ES-I3 (cell line): ENCODE measurements around the gene TMEM72.

Experiments used
- H3K36me3 ChIP-seq: 2 replicates; pipeline ENCODE4 v1.6.1; 2013; ENCODE audit warnings: mild to moderate bottlenecking, low read length, control low read depth, moderate library complexity; ENCODE audit not compliant: insufficient read depth
- H3K4me1 ChIP-seq: 2 replicates; pipeline ENCODE4 v1.6.1; 2013; ENCODE audit warnings: mild to moderate bottlenecking, control low read depth, low read length; ENCODE audit not compliant: insufficient read depth
- H3K9ac ChIP-seq: 2 replicates; pipeline ENCODE4 v1.6.1; 2013; ENCODE audit warnings: low read depth, mild to moderate bottlenecking, low read length, moderate library complexity
- H3K9me3 ChIP-seq: 2 replicates; pipeline ENCODE4 v1.6.1; 2013; ENCODE audit warnings: mild to moderate bottlenecking, low read length, moderate library complexity; ENCODE audit not compliant: control insufficient read depth, insufficient read depth

TMEM72 gene

GRCh38 chr10:44974082-44974627 is 63.0 kb downstream of the TMEM72 start:
- Histone ChIP-seq H3K4me1 (peaks cover 21% of the 10 kb centered on the region), H3K36me3 (no peaks in the 10 kb centered on the region; the same call in 1 of the 2 replicates), H3K9me3 (no peaks in the 10 kb centered on the region), H3K9ac (peak overlapping the region; percentile 64)

GRCh38 chr10:44974628-44975430 is 63.7 kb downstream of the TMEM72 start:
- Histone ChIP-seq H3K4me1 (peaks cover 28% of the 10 kb centered on the region), H3K36me3 (no peaks in the 10 kb centered on the region; the same call in 1 of the 2 replicates), H3K9me3 (no peaks in the 10 kb centered on the region), H3K9ac (peak overlapping the region; percentile 64)

DNA sequence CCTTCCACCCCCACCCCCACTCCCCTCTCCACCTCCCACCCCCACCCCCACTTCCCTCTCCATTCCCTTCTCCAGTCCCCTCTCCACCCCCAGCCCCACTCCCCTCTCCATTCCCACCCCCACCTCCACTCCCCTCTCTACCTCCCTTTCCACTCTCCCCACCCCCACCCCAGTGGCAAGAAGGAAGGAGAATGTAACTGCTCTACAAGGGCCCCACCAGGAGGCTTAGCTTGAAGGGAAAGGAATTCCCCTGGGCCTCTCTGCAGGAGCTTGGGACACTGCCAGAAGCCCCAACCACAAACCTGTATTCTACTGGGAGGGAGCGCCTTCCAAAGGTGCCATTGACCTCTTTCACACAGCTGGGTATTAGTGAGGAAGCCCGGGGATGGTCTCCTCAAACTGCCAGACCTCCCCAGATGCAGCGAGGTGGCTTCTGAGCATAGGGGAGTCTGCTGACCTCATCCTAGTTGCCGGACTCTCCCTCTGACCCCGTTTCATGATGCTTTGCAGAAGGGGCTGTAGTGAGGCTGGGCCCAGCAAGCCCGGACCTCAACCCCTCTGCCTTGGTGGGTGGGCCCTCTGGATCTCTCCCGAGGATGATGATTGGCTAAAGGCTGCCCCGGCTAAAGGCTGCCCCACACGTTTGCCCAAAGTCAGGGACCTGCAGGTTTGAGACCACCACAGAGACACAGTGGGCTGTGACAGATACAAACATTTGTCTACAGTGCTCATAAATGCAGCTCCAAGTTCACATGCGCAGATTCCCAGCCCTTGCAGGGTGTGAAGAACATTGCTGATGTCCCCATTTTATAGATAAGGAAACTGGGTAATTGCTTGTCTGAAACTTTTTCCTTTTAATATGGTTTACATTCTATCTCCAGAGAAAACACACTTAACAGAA is 64.5 kb downstream of the TMEM72 start:
- H3K9me3 ChIP-seq, result no peaks in the 10 kb centered on the region
- H3K36me3 ChIP-seq, result no peaks in the 10 kb centered on the region; the same call in 1 of the 2 replicates
- peak overlapping the region; percentile 26; the same call in 1 of the 2 replicates for H3K9ac ChIP-seq
- H3K4me1 ChIP-seq, result peaks cover 36% of the 10 kb centered on the region

GRCh38 chr10:44976352-44977198 is 65.4 kb downstream of the TMEM72 start:
- Histone ChIP-seq H3K36me3 (no peaks in the 10 kb centered on the region; the same call in 1 of the 2 replicates), H3K4me1 (peaks cover 41% of the 10 kb centered on the region), H3K9ac (no peak overlapping the region), H3K9me3 (no peaks in the 10 kb centered on the region)

DNA sequence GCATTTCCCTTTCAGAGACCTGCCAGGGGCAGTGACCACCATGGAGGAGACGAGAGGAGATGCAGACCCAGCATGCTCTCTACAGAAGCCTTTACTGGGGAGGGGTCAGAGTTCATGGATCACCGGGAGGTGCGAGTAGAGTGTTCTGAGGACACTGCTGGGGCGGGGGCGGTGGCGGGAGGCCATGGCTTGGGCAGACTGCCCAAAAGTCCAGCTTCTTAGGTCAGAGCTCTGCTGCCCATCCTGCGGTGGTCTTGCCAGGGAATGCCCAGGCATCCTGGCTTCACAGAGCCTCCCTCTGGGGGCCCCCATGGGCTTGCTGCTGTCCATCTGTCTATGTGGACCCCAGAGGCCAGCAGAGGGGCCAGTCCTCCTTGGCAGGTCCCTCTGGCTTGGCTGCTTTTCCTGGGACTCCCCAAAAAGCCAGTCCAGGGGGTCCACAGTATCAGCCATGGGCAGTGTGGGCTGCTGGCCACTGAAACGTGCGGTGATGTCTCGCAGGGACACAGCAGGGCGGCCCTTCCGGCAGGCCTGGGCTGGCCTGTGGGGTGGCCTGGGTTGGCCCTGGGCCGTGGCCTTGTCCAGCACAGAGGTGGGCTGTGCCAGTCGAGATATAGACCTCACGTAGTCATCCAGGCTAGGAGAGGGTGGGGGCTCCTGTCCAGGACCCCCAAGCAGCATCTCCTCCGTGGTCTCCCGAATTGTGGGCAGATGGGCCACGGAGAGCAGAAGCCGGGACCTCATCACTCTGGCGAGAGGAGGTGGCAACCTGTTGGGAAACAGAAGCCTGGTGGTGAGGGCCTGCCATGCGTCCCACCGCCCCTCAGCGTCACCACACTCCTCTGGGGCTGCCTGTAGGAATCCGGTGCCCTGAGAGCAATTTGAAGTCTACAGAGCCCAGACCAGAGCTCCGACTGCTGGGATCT is 66.4 kb downstream of the TMEM72 start:
- Histone ChIP-seq H3K9ac (no peak overlapping the region), H3K9me3 (no peaks in the 10 kb centered on the region), H3K4me1 (peaks cover 41% of the 10 kb centered on the region), H3K36me3 (no peaks in the 10 kb centered on the region; the same call in 1 of the 2 replicates)

DNA sequence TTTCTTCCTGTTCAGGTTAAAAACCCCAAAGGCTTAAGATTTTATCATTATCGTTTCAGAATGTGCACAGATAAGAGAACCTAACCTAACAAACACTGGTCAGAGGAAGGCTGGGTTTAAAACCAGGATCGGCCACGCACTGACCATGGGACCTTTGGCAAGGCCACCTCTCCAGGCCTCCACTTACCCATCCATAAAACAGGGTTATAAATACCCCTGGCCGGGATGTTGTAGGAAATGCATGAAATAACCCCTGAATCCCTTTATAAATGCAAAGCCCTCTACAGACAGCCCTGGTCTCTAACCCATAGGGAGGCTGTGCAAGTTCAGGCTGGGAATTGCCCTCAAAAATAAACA is 67.1 kb downstream of the TMEM72 start:
- Histone ChIP-seq H3K9ac (no peak overlapping the region), H3K4me1 (peaks cover 38% of the 10 kb centered on the region), H3K36me3 (no peaks in the 10 kb centered on the region; the same call in 1 of the 2 replicates), H3K9me3 (no peaks in the 10 kb centered on the region)

DNA sequence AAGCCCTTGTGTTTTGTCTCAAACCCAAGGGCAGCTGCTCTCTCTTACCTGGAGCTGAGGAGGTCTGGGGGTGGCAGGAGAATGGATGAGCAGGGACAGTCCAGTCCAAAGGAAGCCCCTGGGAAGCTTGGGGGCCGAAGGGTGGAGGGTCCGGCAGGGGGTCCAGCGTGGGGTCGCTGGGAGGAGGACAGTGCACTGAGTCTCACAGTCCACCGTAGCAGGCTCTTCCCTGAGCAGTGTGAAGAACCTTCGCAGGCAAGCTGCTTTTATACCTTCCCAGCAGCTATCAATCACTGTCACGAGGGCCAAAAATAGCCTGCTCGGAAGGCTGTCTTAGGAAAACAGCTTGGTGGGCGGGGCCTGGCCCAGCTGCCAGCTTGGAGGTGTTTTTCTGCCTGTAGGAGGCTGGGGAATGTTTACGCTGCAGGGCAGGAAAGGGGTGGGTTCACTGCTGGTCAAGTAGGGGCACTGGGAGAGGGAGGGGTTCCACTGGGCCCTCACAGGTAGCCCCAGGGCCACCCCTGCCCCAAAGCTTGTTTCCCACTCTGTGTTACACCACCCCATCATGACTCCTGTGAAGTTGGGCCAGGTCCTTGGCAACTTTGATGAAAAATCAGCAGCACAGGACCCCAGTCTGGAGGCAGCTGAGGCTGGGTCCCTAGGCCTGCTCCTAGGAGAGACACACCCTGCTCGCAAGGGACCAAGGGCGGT is 67.6 kb downstream of the TMEM72 start, which contains the start of gene DEPP1:
TSS of gene DEPP1 (minus strand) at position 240 of the 711 bp plus-strand sequence. CDS start 779 bp downstream, outside the sequence.
- peaks cover 33% of the 10 kb centered on the region for H3K4me1 ChIP-seq
- H3K36me3 ChIP-seq, result no peaks in the 10 kb centered on the region; the same call in 1 of the 2 replicates
- H3K9me3 ChIP-seq, result no peaks in the 10 kb centered on the region
- H3K9ac ChIP-seq, result no peak within 1 kb of the TSS

DNA sequence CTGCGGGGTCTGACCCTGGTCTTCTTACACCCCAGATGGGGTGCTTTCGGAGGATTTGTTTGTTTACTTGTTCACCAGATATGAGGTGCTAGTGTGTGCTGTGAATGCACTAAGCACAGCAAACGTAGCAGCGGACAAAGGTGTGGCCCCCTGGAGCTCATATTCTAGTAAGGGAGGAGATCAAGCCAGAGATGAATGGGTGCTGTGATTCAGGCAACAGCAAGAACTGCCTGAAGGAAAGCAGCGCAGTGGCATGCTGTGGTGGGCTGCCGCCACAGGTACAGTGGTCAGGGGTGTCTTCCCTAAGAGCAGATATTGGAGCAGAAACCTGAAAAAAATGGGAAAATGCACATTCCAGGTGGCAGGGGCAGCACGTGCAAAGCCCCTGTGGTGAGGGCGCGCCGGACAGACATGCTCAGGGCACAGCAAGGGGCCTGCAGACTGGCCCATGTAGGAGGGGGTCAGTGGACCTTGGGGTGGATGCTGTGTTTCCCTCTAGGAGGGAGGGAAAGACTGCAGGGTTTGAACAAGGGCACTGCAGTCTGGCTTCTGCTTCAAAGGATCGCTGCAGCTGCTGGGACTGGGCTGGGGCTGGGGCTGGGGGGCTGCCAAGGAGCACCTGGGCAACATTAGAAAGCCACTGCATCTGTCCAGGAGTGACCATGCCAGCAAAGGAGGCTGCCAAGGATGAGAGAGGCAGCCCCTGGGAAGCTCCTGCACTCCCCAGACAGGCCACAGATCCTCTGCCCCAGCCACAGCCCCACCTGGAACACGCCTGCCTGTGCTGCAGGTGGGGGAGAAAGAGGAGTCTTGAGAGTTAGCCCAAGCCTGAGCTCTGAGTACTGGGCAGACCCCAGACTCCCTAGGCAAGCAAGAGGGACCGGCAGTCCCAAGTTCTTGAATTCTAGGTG is 68.4 kb downstream of the TMEM72 start:
- Histone ChIP-seq H3K9me3 (no peaks in the 10 kb centered on the region), H3K4me1 (peaks cover 30% of the 10 kb centered on the region), H3K36me3 (no peaks in the 10 kb centered on the region; the same call in 1 of the 2 replicates), H3K9ac (no peak overlapping the region)

GRCh38 chr10:44980309-44981171 is 69.4 kb downstream of the TMEM72 start:
- H3K4me1 ChIP-seq, result peaks cover 37% of the 10 kb centered on the region
- no peak overlapping the region for H3K9ac ChIP-seq

GRCh38 chr10:44981172-44982113 is 70.3 kb downstream of the TMEM72 start:
- H3K9me3 ChIP-seq, result no peaks in the 10 kb centered on the region
- no peaks in the 10 kb centered on the region; the same call in 1 of the 2 replicates for H3K36me3 ChIP-seq
- H3K4me1 ChIP-seq, result peaks cover 46% of the 10 kb centered on the region
- no peak overlapping the region for H3K9ac ChIP-seq

More at GRCh38 chr10:44980309-44981171, 69.4 kb downstream of the TMEM72 start:
- no peaks in the 10 kb centered on the region for H3K9me3 ChIP-seq
- no peaks in the 10 kb centered on the region; the same call in 1 of the 2 replicates for H3K36me3 ChIP-seq
